ENCODE measurements around the gene TSPYL6.
A peak's percentile ranks its signal among the peaks of the same experiment; 100 is the strongest.
"Not testable (repeated sequence)": the region's sequence is repeated elsewhere in the genome, so short reads cannot be mapped to it uniquely, and the experiment has no call there.

TSPYL6 gene

GRCh38 chr2:54256091-54256694 is at the start of gene TSPYL6:
Gene TSPYL6, minus strand, starts transcription at chr2:54256229. Its CDS starts 78 bp downstream, at chr2:54256151.
- Mint-ChIP-seq H3K27ac (no peak within 1 kb of the TSS), H3K9me3 (no peaks in the 10 kb centered on the region), H3K27me3 (no peaks in the 10 kb centered on the region), H3K36me3 (peaks cover 25% of the 10 kb centered on the region), H3K4me1 (no peaks in the 10 kb centered on the region), H3K4me3 (no peak within 1 kb of the TSS)

DNA sequence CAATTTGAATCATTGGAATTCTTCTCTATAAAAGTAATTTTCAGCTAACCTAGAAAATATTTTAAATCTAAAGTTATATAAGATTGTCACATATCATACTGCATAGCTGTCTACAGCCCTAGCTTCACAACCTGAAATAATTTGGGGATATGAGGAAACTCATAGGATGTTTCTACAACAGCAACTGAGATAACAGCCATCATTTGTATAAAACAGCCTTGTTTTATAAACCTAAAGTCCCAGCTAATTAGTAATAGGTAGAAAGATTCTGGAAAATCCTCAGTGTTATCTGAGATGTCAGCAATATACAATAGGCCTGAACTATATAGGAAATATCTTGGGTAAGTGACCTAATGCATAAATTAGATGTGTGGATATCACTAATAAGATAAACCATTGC is 47.6 kb upstream of the TSPYL6 start:
- Mint-ChIP-seq H3K4me1 (no peaks in the 10 kb centered on the region), H3K9me3 (no peaks in the 10 kb centered on the region), H3K27ac (no peak overlapping the region), H3K4me3 (no peak overlapping the region), H3K27me3 (no peaks in the 10 kb centered on the region), H3K36me3 (peaks cover 3% of the 10 kb centered on the region)

GRCh38 chr2:54298514-54298913 is 42.5 kb upstream of the TSPYL6 start:
- H3K4me3 Mint-ChIP-seq, result no peak overlapping the region
- no peaks in the 10 kb centered on the region for H3K27me3 Mint-ChIP-seq
- no peaks in the 10 kb centered on the region for H3K9me3 Mint-ChIP-seq
- peaks cover 3% of the 10 kb centered on the region for H3K36me3 Mint-ChIP-seq
- H3K4me1 Mint-ChIP-seq, result no peaks in the 10 kb centered on the region
- H3K27ac Mint-ChIP-seq, result no peak overlapping the region

GRCh38 chr2:54295911-54296310 is 39.9 kb upstream of the TSPYL6 start:
- no peak overlapping the region for H3K4me3 Mint-ChIP-seq
- no peaks in the 10 kb centered on the region for H3K4me1 Mint-ChIP-seq
- H3K9me3 Mint-ChIP-seq, result no peaks in the 10 kb centered on the region
- H3K27ac Mint-ChIP-seq, result no peak overlapping the region
- peaks cover 3% of the 10 kb centered on the region for H3K36me3 Mint-ChIP-seq
- H3K27me3 Mint-ChIP-seq, result no peaks in the 10 kb centered on the region

DNA sequence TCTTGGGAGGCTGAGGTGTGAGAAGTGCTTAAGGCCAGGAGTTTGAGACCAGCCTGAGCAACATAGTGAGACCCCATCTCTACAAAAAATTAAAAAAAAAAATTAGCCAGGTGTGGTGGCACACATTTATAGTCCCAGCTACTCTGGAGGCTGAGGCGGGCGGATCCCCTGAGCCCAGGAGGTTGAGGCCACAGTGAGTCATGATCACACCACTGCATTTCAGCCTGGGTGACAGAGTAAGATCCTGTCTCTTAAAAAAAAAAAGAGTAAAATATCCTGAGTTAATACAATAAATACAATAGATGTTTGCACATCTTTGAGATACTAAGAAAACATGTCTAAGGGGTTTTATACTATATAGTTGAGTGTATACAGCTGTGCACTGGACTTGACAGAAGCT is 38.6 kb upstream of the TSPYL6 start:
- H3K4me3 Mint-ChIP-seq, H3K4me1 Mint-ChIP-seq, H3K36me3 Mint-ChIP-seq, H3K27ac Mint-ChIP-seq, H3K27me3 Mint-ChIP-seq, H3K9me3 Mint-ChIP-seq: not testable (repeated sequence)

DNA sequence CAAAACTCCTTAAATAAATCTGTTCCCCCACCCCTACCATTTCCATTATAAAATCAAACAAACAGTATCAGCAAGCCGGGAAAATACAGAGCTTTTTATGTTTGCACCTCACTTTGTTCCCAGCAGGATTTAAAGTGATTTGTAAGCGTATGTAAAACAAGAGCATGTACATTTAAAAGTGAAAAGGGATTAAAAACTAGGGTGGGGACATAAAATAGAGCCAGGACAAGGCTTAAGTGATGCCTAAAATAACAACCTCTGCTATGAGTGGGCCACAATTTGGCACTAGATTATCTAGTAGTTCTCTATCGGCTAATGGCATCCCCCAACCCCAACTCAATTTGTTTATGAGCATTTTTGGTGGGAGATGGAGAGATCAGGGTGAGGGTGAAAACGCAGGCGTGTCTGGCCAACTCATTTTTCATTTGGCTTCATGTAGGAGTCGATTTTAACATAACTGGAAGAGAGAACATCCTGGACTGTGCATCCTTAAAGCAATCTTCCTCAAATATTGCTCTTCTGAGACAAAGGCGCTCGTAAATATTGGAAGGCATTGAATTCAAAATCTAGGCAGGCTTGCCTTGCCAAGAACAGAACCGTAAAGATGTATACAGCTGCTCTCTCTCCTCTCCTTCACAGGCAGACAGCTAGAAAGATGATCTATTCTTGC is 34.5 kb upstream of the TSPYL6 start:
- H3K9me3 Mint-ChIP-seq, result no peaks in the 10 kb centered on the region
- no peaks in the 10 kb centered on the region for H3K4me1 Mint-ChIP-seq
- H3K27ac Mint-ChIP-seq, result no peak overlapping the region
- peaks cover 4% of the 10 kb centered on the region for H3K36me3 Mint-ChIP-seq
- no peak overlapping the region for H3K4me3 Mint-ChIP-seq
- H3K27me3 Mint-ChIP-seq, result no peaks in the 10 kb centered on the region

DNA sequence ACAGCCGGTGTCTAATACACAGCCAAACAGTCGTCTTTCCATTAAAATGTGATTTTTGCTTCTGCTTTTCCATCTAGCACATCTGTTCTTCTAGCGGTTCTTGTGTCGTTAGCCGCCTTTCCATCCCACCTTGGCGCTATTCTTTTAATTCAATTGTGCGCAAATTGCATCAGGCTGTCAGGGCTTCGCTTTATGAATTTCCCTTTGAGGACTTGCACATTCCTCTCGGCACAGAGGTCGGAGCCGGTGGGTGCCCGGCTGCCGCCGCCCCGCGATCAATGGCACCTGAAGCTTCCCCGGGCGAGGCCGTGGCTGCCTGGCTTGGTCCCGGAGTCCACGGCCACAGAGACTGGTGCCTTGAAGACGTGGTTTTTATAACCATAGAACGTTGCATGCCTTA is 33.9 kb upstream of the TSPYL6 start:
- H3K4me3 Mint-ChIP-seq, result no peak overlapping the region
- H3K27me3 Mint-ChIP-seq, result no peaks in the 10 kb centered on the region
- no peaks in the 10 kb centered on the region for H3K4me1 Mint-ChIP-seq
- no peaks in the 10 kb centered on the region for H3K9me3 Mint-ChIP-seq
- peaks cover 8% of the 10 kb centered on the region for H3K36me3 Mint-ChIP-seq
- no peak overlapping the region for H3K27ac Mint-ChIP-seq

- Mint-ChIP-seq H3K4me1 (peaks cover 2% of the 10 kb centered on the region), H3K4me3 (no peak overlapping the region), H3K27ac (no peak overlapping the region), H3K27me3 (no peaks in the 10 kb centered on the region), H3K36me3 (peaks cover 14% of the 10 kb centered on the region), H3K9me3 (no peaks in the 10 kb centered on the region)
Measured at GRCh38 chr2:54287532-54287931, 31.5 kb upstream of the TSPYL6 start.

- H3K4me3 Mint-ChIP-seq, result no peak overlapping the region
- peaks cover 10% of the 10 kb centered on the region for H3K4me1 Mint-ChIP-seq
- H3K27ac Mint-ChIP-seq, result no peak overlapping the region
- peaks cover 12% of the 10 kb centered on the region for H3K36me3 Mint-ChIP-seq
- H3K9me3 Mint-ChIP-seq, result no peaks in the 10 kb centered on the region
- no peaks in the 10 kb centered on the region for H3K27me3 Mint-ChIP-seq
Measured at GRCh38 chr2:54285451-54285850, 29.4 kb upstream of the TSPYL6 start.

DNA sequence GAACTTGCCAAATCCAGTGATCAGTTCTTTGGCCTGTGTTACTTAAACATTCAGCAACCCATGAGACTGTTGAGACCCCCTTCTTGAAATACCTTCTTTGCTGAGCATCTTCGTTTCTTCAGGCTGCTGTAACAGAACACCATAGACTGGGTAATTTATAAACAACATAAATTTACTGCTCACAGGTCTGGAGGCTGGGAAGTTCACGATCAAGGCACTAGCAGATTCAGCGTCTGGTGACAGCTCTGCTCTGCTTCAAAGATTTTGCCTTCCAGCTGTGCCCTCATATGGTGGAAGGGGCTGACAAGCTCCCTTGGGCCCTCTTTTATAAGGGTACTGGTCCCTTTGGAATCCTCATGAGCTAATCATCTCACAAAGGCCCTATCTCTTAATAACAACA is 28.8 kb upstream of the TSPYL6 start:
- Mint-ChIP-seq H3K27ac (no peak overlapping the region), H3K4me3 (no peak overlapping the region), H3K4me1 (peaks cover 10% of the 10 kb centered on the region), H3K36me3 (peaks cover 12% of the 10 kb centered on the region), H3K9me3 (no peaks in the 10 kb centered on the region), H3K27me3 (no peaks in the 10 kb centered on the region)

GRCh38 chr2:54279385-54279784 is 23.4 kb upstream of the TSPYL6 start:
- Mint-ChIP-seq H3K9me3 (no peaks in the 10 kb centered on the region), H3K27me3 (no peaks in the 10 kb centered on the region), H3K27ac (no peak overlapping the region), H3K4me1 (peaks cover 10% of the 10 kb centered on the region), H3K36me3 (peaks cover 3% of the 10 kb centered on the region), H3K4me3 (no peak overlapping the region)

DNA sequence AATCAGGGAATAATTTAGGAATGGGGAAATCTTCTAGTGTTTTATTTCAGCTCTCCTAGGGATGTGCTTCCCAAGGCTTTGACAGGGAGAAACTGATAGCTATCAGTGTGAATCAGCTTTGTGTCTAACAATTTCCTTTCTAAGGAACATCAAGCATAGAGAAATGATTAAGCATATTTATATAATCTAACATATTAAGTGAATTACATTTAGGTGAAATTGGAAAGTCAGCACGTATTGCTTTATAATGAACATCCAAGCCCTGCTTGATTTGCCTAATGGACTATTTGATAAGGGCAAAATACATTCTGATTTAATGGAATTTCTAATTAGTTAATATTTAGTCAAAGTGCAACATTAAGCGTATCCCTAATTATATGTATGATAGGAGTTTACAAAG is 19.5 kb upstream of the TSPYL6 start:
- Mint-ChIP-seq H3K36me3 (peaks cover 10% of the 10 kb centered on the region), H3K9me3 (no peaks in the 10 kb centered on the region), H3K27ac (no peak overlapping the region), H3K27me3 (no peaks in the 10 kb centered on the region), H3K4me3 (no peak overlapping the region), H3K4me1 (peaks cover 19% of the 10 kb centered on the region)

DNA sequence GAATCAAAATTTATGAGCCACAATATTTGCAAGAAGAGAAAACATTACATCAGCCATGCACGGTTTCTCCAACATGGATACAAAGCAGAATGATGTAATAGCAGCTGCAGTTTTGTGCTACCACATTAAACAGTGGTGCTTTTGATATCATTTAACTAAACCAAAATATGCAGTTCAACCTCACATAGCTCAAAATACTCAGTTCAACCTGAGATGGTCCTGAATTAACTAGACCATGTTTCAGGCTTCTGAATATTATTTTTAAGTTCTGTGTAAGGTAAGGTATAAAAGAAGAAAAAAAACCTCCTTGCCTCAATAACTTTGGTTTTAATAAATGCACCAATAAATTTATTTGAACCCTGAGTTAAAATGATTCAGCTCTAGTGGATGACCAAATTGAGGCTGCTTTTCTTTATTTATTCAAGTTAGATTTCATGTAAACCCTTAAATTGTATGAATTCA is 18.8 kb upstream of the TSPYL6 start:
- Mint-ChIP-seq H3K36me3 (peaks cover 10% of the 10 kb centered on the region), H3K4me1 (peaks cover 19% of the 10 kb centered on the region), H3K4me3 (no peak overlapping the region), H3K27ac (peak overlapping the region; percentile 8), H3K27me3 (no peaks in the 10 kb centered on the region), H3K9me3 (no peaks in the 10 kb centered on the region)

- peaks cover 19% of the 10 kb centered on the region for H3K4me1 Mint-ChIP-seq
- H3K27ac Mint-ChIP-seq, result no peak overlapping the region
- peaks cover 10% of the 10 kb centered on the region for H3K36me3 Mint-ChIP-seq
- no peaks in the 10 kb centered on the region for H3K27me3 Mint-ChIP-seq
- no peak overlapping the region for H3K4me3 Mint-ChIP-seq
- no peaks in the 10 kb centered on the region for H3K9me3 Mint-ChIP-seq
Measured at GRCh38 chr2:54271843-54272627, 16.0 kb upstream of the TSPYL6 start.

GRCh38 chr2:54271189-54271588 is 15.2 kb upstream of the TSPYL6 start:
- H3K27ac Mint-ChIP-seq, result no peak overlapping the region
- H3K9me3 Mint-ChIP-seq, result no peaks in the 10 kb centered on the region
- H3K36me3 Mint-ChIP-seq, result peaks cover 11% of the 10 kb centered on the region
- H3K27me3 Mint-ChIP-seq, result no peaks in the 10 kb centered on the region
- H3K4me1 Mint-ChIP-seq, result peaks cover 19% of the 10 kb centered on the region
- H3K4me3 Mint-ChIP-seq, result no peak overlapping the region

DNA sequence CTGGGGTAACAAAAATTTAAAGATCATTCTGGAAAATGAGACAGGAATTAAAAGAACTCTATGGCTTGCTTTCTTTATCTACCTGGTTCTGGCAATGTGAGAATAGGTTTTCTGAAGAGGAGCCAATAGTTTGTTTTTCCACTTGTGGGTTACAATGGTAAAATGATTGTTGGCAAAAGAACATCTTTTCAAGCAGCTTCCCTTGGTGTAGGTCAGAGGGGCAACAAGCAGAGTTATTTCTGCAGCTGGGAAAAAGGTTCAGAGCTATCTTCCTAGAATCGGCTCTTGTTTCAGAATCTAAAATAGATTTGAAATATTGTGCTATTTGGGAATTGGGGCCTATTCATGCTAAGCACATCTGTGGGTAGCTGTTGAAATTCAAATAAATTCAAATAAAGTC is 11.5 kb upstream of the TSPYL6 start:
- H3K36me3 Mint-ChIP-seq, result peaks cover 25% of the 10 kb centered on the region
- H3K27ac Mint-ChIP-seq, result no peak overlapping the region
- peaks cover 14% of the 10 kb centered on the region for H3K4me1 Mint-ChIP-seq
- H3K9me3 Mint-ChIP-seq, result peaks cover 12% of the 10 kb centered on the region
- no peak overlapping the region for H3K4me3 Mint-ChIP-seq
- no peaks in the 10 kb centered on the region for H3K27me3 Mint-ChIP-seq
